ENCODE results near the gene XRCC2. TPM values are rescaled to one million over a fixed set of nuclear protein-coding genes. Genes with fewer than 3 reads are reported as not detected.
A peak's percentile ranks its signal among the peaks of the same experiment; 100 is the strongest.

Gene XRCC2
- total RNA-seq, 1 donor from 2014 or later = 0.60 TPM

- no peak for TF ChIP-seq CTCF (IDR thresholded peaks at IDR 0.05; ENCODE audit: borderline replicate concordance)
- peaks cover 19% of the 10 kb centered on the region for H3K4me1 ChIP-seq
- no peak for DNase-seq
- no peaks in the 10 kb centered on the region for H3K27me3 ChIP-seq (ENCODE audit: low read depth)
- no peaks in the 10 kb centered on the region for H3K9me3 ChIP-seq (replicated peaks)
- H3K27ac ChIP-seq (replicated peaks) = no peak overlapping the region
- no peak overlapping the region for H3K4me3 ChIP-seq
- no peaks in the 10 kb centered on the region for H3K36me3 ChIP-seq
- intact Hi-C loops (cut with micrococcal nuclease) = no loop called here
Measured at GRCh38 chr7:152663148-152663740, 12.7 kb downstream of the XRCC2 start.

- no peak for TF ChIP-seq CTCF (IDR thresholded peaks at IDR 0.05; ENCODE audit: borderline replicate concordance)
Measured at GRCh38 chr7:152661479-152661878, 14.5 kb downstream of the XRCC2 start.

GRCh38 chr7:152660021-152660420, 15.9 kb downstream of the XRCC2 start:
- intact Hi-C loops (cut with micrococcal nuclease) = no loop called here
- H3K27me3 ChIP-seq (ENCODE audit: low read depth) = no peaks in the 10 kb centered on the region
- H3K4me1 ChIP-seq = peaks cover 19% of the 10 kb centered on the region
- no peak for DNase-seq
- H3K4me3 ChIP-seq = no peak overlapping the region
- no peaks in the 10 kb centered on the region for H3K36me3 ChIP-seq
- TF ChIP-seq CTCF (IDR thresholded peaks at IDR 0.05; ENCODE audit: borderline replicate concordance) = no peak
- H3K27ac ChIP-seq (replicated peaks) = no peak overlapping the region
- no peaks in the 10 kb centered on the region for H3K9me3 ChIP-seq (replicated peaks)

More at GRCh38 chr7:152661479-152661878, 14.5 kb downstream of the XRCC2 start:
- Histone ChIP-seq H3K4me1 (peaks cover 19% of the 10 kb centered on the region), H3K27ac (replicated peaks) (peak overlapping the region; percentile 71), H3K27me3 (ENCODE audit: low read depth) (no peaks in the 10 kb centered on the region), H3K9me3 (replicated peaks) (no peaks in the 10 kb centered on the region), H3K36me3 (no peaks in the 10 kb centered on the region), H3K4me3 (no peak overlapping the region)
- DNase-seq = no peak
- intact Hi-C loops (cut with micrococcal nuclease) = no loop called here

GRCh38 chr7:152654971-152655370, 21.0 kb downstream of the XRCC2 start:
- Histone ChIP-seq H3K9me3 (replicated peaks) (no peaks in the 10 kb centered on the region), H3K27ac (replicated peaks) (no peak overlapping the region), H3K27me3 (ENCODE audit: low read depth) (no peaks in the 10 kb centered on the region), H3K36me3 (no peaks in the 10 kb centered on the region), H3K4me3 (no peak overlapping the region), H3K4me1 (no peaks in the 10 kb centered on the region)
- TF ChIP-seq CTCF (IDR thresholded peaks at IDR 0.05; ENCODE audit: borderline replicate concordance) = no peak
- no peak for DNase-seq
- intact Hi-C loops (cut with micrococcal nuclease) = no loop called here

GRCh38 chr7:152649220-152649619, 26.7 kb downstream of the XRCC2 start:
- TF ChIP-seq CTCF (IDR thresholded peaks at IDR 0.05; ENCODE audit: borderline replicate concordance) = no peak
- H3K27me3 ChIP-seq (ENCODE audit: low read depth) = no peaks in the 10 kb centered on the region
- intact Hi-C loops (cut with micrococcal nuclease) = no loop called here
- H3K27ac ChIP-seq (replicated peaks) = no peak overlapping the region
- H3K9me3 ChIP-seq (replicated peaks) = peaks cover 7% of the 10 kb centered on the region
- DNase-seq = no peak
- H3K4me3 ChIP-seq = no peak overlapping the region
- H3K4me1 ChIP-seq = no peaks in the 10 kb centered on the region
- H3K36me3 ChIP-seq = no peaks in the 10 kb centered on the region
